ENCODE results near the gene IFNAR2. TPM values are rescaled to one million over a fixed set of nuclear protein-coding genes. Genes with fewer than 3 reads are reported as not detected.
A peak's percentile ranks its signal among the peaks of the same experiment; 100 is the strongest.

The IFNAR2 gene
- total RNA-seq, 1 experiment from 2014 or later: 2.1 TPM

DNA sequence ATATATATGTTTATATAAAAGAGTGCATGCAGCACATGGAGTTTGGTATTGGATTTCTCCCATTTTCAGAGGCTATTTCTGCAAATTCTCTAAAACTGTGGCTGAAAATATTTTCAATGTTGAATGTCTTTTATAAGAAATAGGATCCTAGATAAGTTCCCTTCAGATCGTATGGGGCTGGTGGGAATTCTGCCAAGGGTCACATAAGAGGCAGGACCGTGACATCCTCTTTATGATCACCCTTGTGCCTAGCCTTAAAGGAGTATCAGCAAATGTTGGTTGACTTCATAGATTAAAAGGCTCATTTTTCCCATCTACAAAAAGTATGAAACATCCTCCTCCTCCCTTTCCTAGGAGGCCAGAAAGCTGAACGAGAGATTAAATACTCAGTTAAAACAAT, 1.3 kb upstream of the IFNAR2 start:
- H2AFZ ChIP-seq (ENCODE audit: low read length): no peak overlapping the region
- no peak overlapping the region for H3K9ac ChIP-seq (ENCODE audit: low read length)
- peaks cover 21% of the 10 kb centered on the region for H3K79me2 ChIP-seq (ENCODE audit: low read length)
- H3K9me3 ChIP-seq (ENCODE audit: low read length): no peaks in the 10 kb centered on the region
- no peak for ATAC-seq
- intact Hi-C loops (cut with micrococcal nuclease): no loop called here
- ChIA-PET POLR2A (ENCODE audit: unreplicated experiment) (no interaction called here), CTCF (no interaction called here)
- H3F3A ChIP-seq (ENCODE audit: low read length, unreplicated experiment): no peaks in the 10 kb centered on the region
- H3K27me3 ChIP-seq (ENCODE audit: low read length): no peaks in the 10 kb centered on the region
- H3K27ac ChIP-seq (ENCODE audit: low read length): no peak overlapping the region
- H3K4me2 ChIP-seq (ENCODE audit: low read length): no peak overlapping the region
- DNase-seq: no peak
- no peaks in the 10 kb centered on the region for H3K36me3 ChIP-seq (ENCODE audit: low read depth, low read length)
- TF ChIP-seq, protein P1, sequence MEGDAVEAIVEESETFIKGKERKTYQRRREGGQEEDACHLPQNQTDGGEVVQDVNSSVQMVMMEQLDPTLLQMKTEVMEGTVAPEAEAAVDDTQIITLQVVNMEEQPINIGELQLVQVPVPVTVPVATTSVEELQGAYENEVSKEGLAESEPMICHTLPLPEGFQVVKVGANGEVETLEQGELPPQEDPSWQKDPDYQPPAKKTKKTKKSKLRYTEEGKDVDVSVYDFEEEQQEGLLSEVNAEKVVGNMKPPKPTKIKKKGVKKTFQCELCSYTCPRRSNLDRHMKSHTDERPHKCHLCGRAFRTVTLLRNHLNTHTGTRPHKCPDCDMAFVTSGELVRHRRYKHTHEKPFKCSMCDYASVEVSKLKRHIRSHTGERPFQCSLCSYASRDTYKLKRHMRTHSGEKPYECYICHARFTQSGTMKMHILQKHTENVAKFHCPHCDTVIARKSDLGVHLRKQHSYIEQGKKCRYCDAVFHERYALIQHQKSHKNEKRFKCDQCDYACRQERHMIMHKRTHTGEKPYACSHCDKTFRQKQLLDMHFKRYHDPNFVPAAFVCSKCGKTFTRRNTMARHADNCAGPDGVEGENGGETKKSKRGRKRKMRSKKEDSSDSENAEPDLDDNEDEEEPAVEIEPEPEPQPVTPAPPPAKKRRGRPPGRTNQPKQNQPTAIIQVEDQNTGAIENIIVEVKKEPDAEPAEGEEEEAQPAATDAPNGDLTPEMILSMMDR (conservative IDR thresholded peaks at IDR 0.05; ENCODE audit: low read depth, low read length): no peak
- TF ChIP-seq EZH2phosphoT487 (IDR thresholded peaks at IDR 0.05; ENCODE audit: borderline replicate concordance, low read length) (no peak), EZH2 (IDR thresholded peaks at IDR 0.05; ENCODE audit: low read length, unreplicated experiment) (no peak)
- no TSS peak for BruUV-seq (replicated peaks)
- H3K9me2 ChIP-seq (replicated peaks; ENCODE audit: low read length): no peaks in the 10 kb centered on the region
- 0 out of 2 replicates have a peak, but pooled peaks cover 10% of the 10 kb centered on the region for H4K20me1 ChIP-seq (ENCODE audit: low read length)
- no peak overlapping the region for H3K4me3 ChIP-seq (ENCODE audit: low read length)
- peaks cover 20% of the 10 kb centered on the region for H3K4me1 ChIP-seq (ENCODE audit: insufficient read depth, low read length)

DNA sequence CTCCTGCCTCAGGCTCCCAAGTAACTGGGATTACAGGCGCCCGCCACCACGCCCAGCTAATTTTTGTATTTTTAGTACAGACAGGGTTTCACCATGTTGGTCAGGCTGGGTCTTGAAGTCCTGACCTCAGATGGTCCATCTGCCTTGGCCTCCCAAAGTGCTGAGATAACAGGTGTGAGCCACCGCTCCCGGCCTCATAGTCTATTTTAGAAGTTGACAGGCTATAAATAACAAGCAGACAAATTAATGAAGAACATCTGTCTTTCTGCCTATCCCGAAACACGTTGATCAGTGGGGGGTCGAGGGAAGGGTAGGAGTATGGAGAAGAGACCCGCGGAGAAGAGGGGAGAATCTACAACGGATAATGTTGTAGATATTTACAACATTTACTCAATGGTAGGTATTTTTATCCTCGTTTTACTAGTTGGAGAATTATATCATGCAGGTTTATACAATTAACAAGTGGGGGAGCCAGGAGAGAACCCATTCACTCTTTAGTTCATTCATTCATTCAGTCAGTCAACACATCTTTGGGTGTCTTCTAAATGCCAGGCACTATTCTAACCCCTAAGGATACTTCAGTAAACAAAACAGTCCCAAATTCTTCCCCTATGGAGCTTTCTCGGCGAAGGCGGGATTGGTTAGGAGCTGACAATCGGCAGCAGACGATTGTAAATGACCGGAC, 497 bp upstream of the IFNAR2 start:
- no peaks in the 10 kb centered on the region for H3K9me2 ChIP-seq (replicated peaks; ENCODE audit: low read length)
- H3K79me2 ChIP-seq (ENCODE audit: low read length): peaks cover 21% of the 10 kb centered on the region
- TF ChIP-seq EZH2 (IDR thresholded peaks at IDR 0.05; ENCODE audit: low read length, unreplicated experiment): no peak
- TF ChIP-seq EZH2phosphoT487 (IDR thresholded peaks at IDR 0.05; ENCODE audit: borderline replicate concordance, low read length): no peak
- TF ChIP-seq, protein P1 (conservative IDR thresholded peaks at IDR 0.05; ENCODE audit: low read depth, low read length): no peak
- no peaks in the 10 kb centered on the region for H3K9me3 ChIP-seq (ENCODE audit: low read length)
- H3K9ac ChIP-seq (ENCODE audit: low read length): no peak overlapping the region
- peak overlapping the region; percentile 88 for H3K4me3 ChIP-seq (ENCODE audit: low read length)
- no peak for DNase-seq
- no peaks in the 10 kb centered on the region for H3K36me3 ChIP-seq (ENCODE audit: low read depth, low read length)
- H3K27ac ChIP-seq (ENCODE audit: low read length): no peak overlapping the region
- H3F3A ChIP-seq (ENCODE audit: low read length, unreplicated experiment): no peaks in the 10 kb centered on the region
- no peak for ATAC-seq
- peak overlapping the region; percentile 95 for H3K4me2 ChIP-seq (ENCODE audit: low read length)
- ChIA-PET POLR2A (ENCODE audit: unreplicated experiment) (interaction anchor here (0.6 kb wide), 2 partner anchors 205 to 501 kb away, joined by 3 read pairs; no protein-coding TSS in a partner anchor), CTCF (interaction anchor here (0.6 kb wide), 1 partner anchor 477 kb away, joined by 3 read pairs; no protein-coding TSS in a partner anchor)
- intact Hi-C loops (cut with micrococcal nuclease): loop anchor here (1.0 kb wide), 1 partner anchor 30 kb away; no protein-coding TSS in a partner anchor
- H3K4me1 ChIP-seq (ENCODE audit: insufficient read depth, low read length): peaks cover 20% of the 10 kb centered on the region
- H4K20me1 ChIP-seq (ENCODE audit: low read length): 0 out of 2 replicates have a peak, but pooled peaks cover 10% of the 10 kb centered on the region
- no TSS peak for BruUV-seq (replicated peaks)
- no peaks in the 10 kb centered on the region for H3K27me3 ChIP-seq (ENCODE audit: low read length)
- H2AFZ ChIP-seq (ENCODE audit: low read length): peak overlapping the region; percentile 95
